ENCODE measurements around the gene CTSA.

The CTSA gene

GRCh38 chr20:45944151-45944964, 53.2 kb downstream of the CTSA start:
- no peak for DNase-seq

GRCh38 chr20:45944965-45945677, 54.0 kb downstream of the CTSA start:
- no peak for DNase-seq

- DNase-seq = no peak
Measured at GRCh38 chr20:45945678-45946148, 54.6 kb downstream of the CTSA start.

GRCh38 chr20:45946149-45946970, 55.2 kb downstream of the CTSA start:
- DNase-seq = no peak

GRCh38 chr20:45947110-45947866, 56.2 kb downstream of the CTSA start:
- no peak for DNase-seq

GRCh38 chr20:45948261-45948733, 57.2 kb downstream of the CTSA start:
- DNase-seq = no peak
